ENCODE measurements around the gene RBPJL.

Gene RBPJL

GRCh38 chr20:45317826-45318225, 11.2 kb downstream of the RBPJL start:
- DNase-seq (ENCODE audit: low read depth, low spot score) = no peak

- no peak for DNase-seq (ENCODE audit: low read depth, low spot score)
Observed at GRCh38 chr20:45318386-45318939, 11.8 kb downstream of the RBPJL start.

GRCh38 chr20:45318948-45319347, 12.3 kb downstream of the RBPJL start:
- no peak for DNase-seq (ENCODE audit: low read depth, low spot score)

- no peak for DNase-seq (ENCODE audit: low read depth, low spot score)
Observed at GRCh38 chr20:45320948-45321595, 14.4 kb downstream of the RBPJL start.

GRCh38 chr20:45322952-45323383, 16.3 kb downstream of the RBPJL start:
- no peak for DNase-seq (ENCODE audit: low read depth, low spot score)

GRCh38 chr20:45323731-45324130, 17.1 kb downstream of the RBPJL start:
- no peak for DNase-seq (ENCODE audit: low read depth, low spot score)

GRCh38 chr20:45325371-45325770, 18.7 kb downstream of the RBPJL start:
- no peak for DNase-seq (ENCODE audit: low read depth, low spot score)

GRCh38 chr20:45328451-45328850, 21.8 kb downstream of the RBPJL start:
- no peak for DNase-seq (ENCODE audit: low read depth, low spot score)

GRCh38 chr20:45329497-45330319, 23.1 kb downstream of the RBPJL start:
- no peak for DNase-seq (ENCODE audit: low read depth, low spot score)

- DNase-seq (ENCODE audit: low read depth, low spot score) = no peak
Observed at GRCh38 chr20:45330476-45330875, 23.8 kb downstream of the RBPJL start.

GRCh38 chr20:45336530-45337366, 30.1 kb downstream of the RBPJL start:
- DNase-seq (ENCODE audit: low read depth, low spot score) = no peak

- no peak for DNase-seq (ENCODE audit: low read depth, low spot score)
Observed at GRCh38 chr20:45337367-45338120, 30.9 kb downstream of the RBPJL start.

- DNase-seq (ENCODE audit: low read depth, low spot score) = no peak
Observed at GRCh38 chr20:45338121-45339030, 31.7 kb downstream of the RBPJL start.

- no peak for DNase-seq (ENCODE audit: low read depth, low spot score)
Observed at GRCh38 chr20:45339084-45339483, 32.4 kb downstream of the RBPJL start.

- DNase-seq (ENCODE audit: low read depth, low spot score) = no peak
Observed at GRCh38 chr20:45339799-45340198, 33.2 kb downstream of the RBPJL start.

GRCh38 chr20:45340236-45340847, 33.7 kb downstream of the RBPJL start:
- no peak for DNase-seq (ENCODE audit: low read depth, low spot score)

- DNase-seq (ENCODE audit: low read depth, low spot score) = no peak
Observed at GRCh38 chr20:45340951-45341350, 34.3 kb downstream of the RBPJL start.

GRCh38 chr20:45341579-45341938, 34.9 kb downstream of the RBPJL start:
- DNase-seq (ENCODE audit: low read depth, low spot score) = no peak

- no peak for DNase-seq (ENCODE audit: low read depth, low spot score)
Observed at GRCh38 chr20:45341939-45342854, 35.6 kb downstream of the RBPJL start.
